Measurements from ENCODE around the gene MGAT4B. TPM values are rescaled to one million over a fixed set of nuclear protein-coding genes. Genes with fewer than 3 reads are reported as not detected.

Gene MGAT4B
- total RNA-seq, 1 experiment from 2014 or later, result 148 TPM

GRCh38 chr5:179766021-179766725, 40.5 kb downstream of the MGAT4B start:
- Histone ChIP-seq H3K4me1 (ENCODE audit: control insufficient read depth in 1 of 2, insufficient read depth in 2 of 2, low read length in 2 of 2) (peaks cover 11 to 31% of the 10 kb centered on the region in 2 experiments), H3K4me2 (ENCODE audit: low read length) (no peak overlapping the region), H3K27me3 (ENCODE audit: insufficient read depth, low read length) (no peaks in the 10 kb centered on the region), H3K9me2 (ENCODE audit: insufficient read depth) (no peaks in the 10 kb centered on the region), H2AFZ (ENCODE audit: low read depth, low read length, poor library complexity, severe bottlenecking) (no peak overlapping the region), H3K27ac (ENCODE audit: low read depth, low read length) (no peak overlapping the region), H3K9me3 (ENCODE audit: control insufficient read depth in 1 of 2, insufficient read depth in 1 of 2, low read depth in 1 of 2, low read length in 2 of 2) (no peaks in the 10 kb centered on the region), H3K36me3 (ENCODE audit: control insufficient read depth in 1 of 2, insufficient read depth in 2 of 2, low read length in 2 of 2) (peaks cover 24% of the 10 kb centered on the region in 2 experiments; a peak in 3 of 4 replicates), H3K4me3 (replicated peaks in 1 of 2; ENCODE audit: low read depth in 1 of 2, low read length in 2 of 2) (no peak overlapping the region), H3K9ac (ENCODE audit: low read length) (no peak overlapping the region), H3K79me2 (ENCODE audit: insufficient read depth, low read length) (peaks cover 64% of the 10 kb centered on the region), H4K20me1 (ENCODE audit: insufficient read depth) (peaks cover 9% of the 10 kb centered on the region; the same call in 1 of the 2 replicates)
- CTCF ChIA-PET, result no interaction called here
- TF ChIP-seq JUND (IDR thresholded peaks at IDR 0.05), result no peak
- TF ChIP-seq TCF7L2 (IDR thresholded peaks at IDR 0.05; ENCODE audit: borderline replicate concordance, extremely low read depth, insufficient read depth, insufficient read length), result no peak
- TF ChIP-seq EZH2 (IDR thresholded peaks at IDR 0.05), result no peak
- no peak for TF ChIP-seq SP1 (IDR thresholded peaks at IDR 0.05; ENCODE audit: low read depth)
- TF ChIP-seq POLR2AphosphoS5 (IDR thresholded peaks at IDR 0.05; ENCODE audit: low read depth, low read length), result no peak
- TF ChIP-seq ATF3 (IDR thresholded peaks at IDR 0.05), result no peak
- no peak for TF ChIP-seq POLR2A (IDR thresholded peaks at IDR 0.05; ENCODE audit: borderline replicate concordance, extremely low read depth, insufficient read depth, insufficient read length)
- TF ChIP-seq SIN3A (IDR thresholded peaks at IDR 0.05; ENCODE audit: low read depth), result no peak
- no peak for TF ChIP-seq RAD21 (IDR thresholded peaks at IDR 0.05; ENCODE audit: low read depth)
- no peak for TF ChIP-seq ZFX (IDR thresholded peaks at IDR 0.05)
- no peak for TF ChIP-seq CEBPB (IDR thresholded peaks at IDR 0.05; ENCODE audit: low read depth)
- TF ChIP-seq MAX (IDR thresholded peaks at IDR 0.05), result no peak
- no peak for TF ChIP-seq EGR1 (IDR thresholded peaks at IDR 0.05; ENCODE audit: low read depth)
- TF ChIP-seq REST (IDR thresholded peaks at IDR 0.05; ENCODE audit: low read depth), result no peak
- no peak for TF ChIP-seq ZNF274 (IDR thresholded peaks at IDR 0.05; ENCODE audit: low read depth, low read length)
- TF ChIP-seq CTCF (IDR thresholded peaks at IDR 0.05 in 2 of 3, conservative IDR thresholded peaks at IDR 0.05 in 1 of 3; ENCODE audit: borderline replicate concordance in 1 of 3, insufficient read depth in 1 of 3, low read depth in 2 of 3, low read length in 2 of 3), result no peak
- TF ChIP-seq EZH2phosphoT487 (IDR thresholded peaks at IDR 0.05; ENCODE audit: borderline replicate concordance), result no peak
- TF ChIP-seq ZBTB33 (IDR thresholded peaks at IDR 0.05; ENCODE audit: extremely low read depth, insufficient replicate concordance, low read length), result no peak
- no peak for TF ChIP-seq SRF (IDR thresholded peaks at IDR 0.05; ENCODE audit: low read depth)
- RAD21 ChIA-PET (ENCODE audit: low non-redundant PET in 1 of 2, low total read pairs in 2 of 2, uncharacterized antibody in 2 of 2, unreplicated experiment in 2 of 2), result no interaction called here
- ATAC-seq (no peak), DNase-seq (ENCODE audit: low read depth, low spot score) (no peak)
- intact Hi-C loops (cut with micrococcal nuclease), result loop anchor here (10.0 kb wide), 1 partner anchor 219 kb away; no protein-coding TSS in a partner anchor
- POLR2A ChIA-PET, result no interaction called here
- no TSS peak for BruUV-seq (replicated peaks)

Data from HCT116 (cell line).